Ectodermal cell (in vitro differentiated cells): ENCODE results near the gene AKT2.

Experiments used
- H3K27ac ChIP-seq: 2 replicates; pipeline ENCODE4 v1.7.0; 2013; ENCODE audit warnings: mild to moderate bottlenecking, low read depth, low read length; ENCODE audit not compliant: insufficient read depth, poor library complexity, severe bottlenecking
- H3K27me3 ChIP-seq: 2 replicates; pipeline ENCODE4 v1.7.0; 2013; ENCODE audit warnings: mild to moderate bottlenecking, low read length; ENCODE audit not compliant: insufficient read depth, control insufficient read depth, poor library complexity, severe bottlenecking
- H3K36me3 ChIP-seq: one replicate; pipeline ENCODE4 v1.7.0; 2013; ENCODE audit warnings: low read length; ENCODE audit not compliant: control insufficient read depth, insufficient read depth
- H3K4me1 ChIP-seq: one replicate; pipeline ENCODE4 v1.7.0; 2013; ENCODE audit warnings: low read length; ENCODE audit not compliant: control insufficient read depth, insufficient read depth
- H3K4me3 ChIP-seq: 2 replicates; pipeline ENCODE4 v1.7.0; 2013; ENCODE audit warnings: low read depth, low read length, control low read depth; ENCODE audit not compliant: insufficient read depth
- H3K9me3 ChIP-seq: 2 replicates; pipeline ENCODE4 v1.7.0; 2013; ENCODE audit warnings: mild to moderate bottlenecking, low read length, moderate library complexity; ENCODE audit not compliant: control insufficient read depth
- WGBS, 2 experiments: methylation state at CpG; one replicate each; pipeline ENCODE4 v1.1.7; 2013; ENCODE audit warnings: missing lambda C conversion rate in 2 of 2; 5-methylcytosine and 5-hydroxymethylcytosine counted together

The AKT2 gene

GRCh38 chr19:40244579-40245317, 40.4 kb downstream of the AKT2 start:
- Histone ChIP-seq H3K4me3 (no peak overlapping the region), H3K27ac (no peak overlapping the region), H3K36me3 (peaks cover 9% of the 10 kb centered on the region), H3K4me1 (no peaks in the 10 kb centered on the region), H3K27me3 (no peaks in the 10 kb centered on the region), H3K9me3 (no peaks in the 10 kb centered on the region)
- 91% methylated on average over 11 to 12 of the region's 12 CpGs for WGBS, 2 experiments

- WGBS, 2 experiments: 85 to 94% methylated on average over 2 of the region's 2 CpGs
- no peaks in the 10 kb centered on the region for H3K9me3 ChIP-seq
- H3K4me3 ChIP-seq: no peak overlapping the region
- H3K4me1 ChIP-seq: no peaks in the 10 kb centered on the region
- peaks cover 12% of the 10 kb centered on the region for H3K36me3 ChIP-seq
- no peak overlapping the region for H3K27ac ChIP-seq
- no peaks in the 10 kb centered on the region for H3K27me3 ChIP-seq
Measured at GRCh38 chr19:40243181-40243580, 42.0 kb downstream of the AKT2 start.

- Histone ChIP-seq H3K9me3 (no peaks in the 10 kb centered on the region), H3K27ac (no peak overlapping the region), H3K27me3 (no peaks in the 10 kb centered on the region), H3K36me3 (peaks cover 18% of the 10 kb centered on the region), H3K4me1 (no peaks in the 10 kb centered on the region), H3K4me3 (no peak overlapping the region)
- 94 to 96% methylated on average over 12 of the region's 12 CpGs for WGBS, 2 experiments
Measured at GRCh38 chr19:40242480-40242879, 42.7 kb downstream of the AKT2 start.

- peaks cover 24% of the 10 kb centered on the region for H3K36me3 ChIP-seq
- H3K27me3 ChIP-seq: no peaks in the 10 kb centered on the region
- no peaks in the 10 kb centered on the region for H3K9me3 ChIP-seq
- 94 to 95% methylated on average over 21 of the region's 21 CpGs for WGBS, 2 experiments
- H3K27ac ChIP-seq: no peak overlapping the region
- no peak overlapping the region for H3K4me3 ChIP-seq
- H3K4me1 ChIP-seq: no peaks in the 10 kb centered on the region
Measured at GRCh38 chr19:40241809-40242384, 43.2 kb downstream of the AKT2 start.

GRCh38 chr19:40241125-40241808, 43.9 kb downstream of the AKT2 start:
- Histone ChIP-seq H3K27ac (no peak overlapping the region), H3K9me3 (no peaks in the 10 kb centered on the region), H3K27me3 (no peaks in the 10 kb centered on the region), H3K36me3 (peaks cover 27% of the 10 kb centered on the region), H3K4me3 (no peak overlapping the region), H3K4me1 (no peaks in the 10 kb centered on the region)
- 95 to 96% methylated on average over 12 of the region's 12 CpGs for WGBS, 2 experiments

- Histone ChIP-seq H3K27me3 (no peaks in the 10 kb centered on the region), H3K27ac (no peak overlapping the region), H3K4me1 (no peaks in the 10 kb centered on the region), H3K4me3 (no peak overlapping the region), H3K9me3 (no peaks in the 10 kb centered on the region), H3K36me3 (peaks cover 32% of the 10 kb centered on the region)
- WGBS, 2 experiments: 95 to 96% methylated on average over 6 of the region's 6 CpGs
Measured at GRCh38 chr19:40240332-40240731, 44.8 kb downstream of the AKT2 start.

- no peak overlapping the region for H3K4me3 ChIP-seq
- H3K4me1 ChIP-seq: no peaks in the 10 kb centered on the region
- WGBS, 2 experiments: 94 to 95% methylated on average over 12 of the region's 12 CpGs
- no peaks in the 10 kb centered on the region for H3K27me3 ChIP-seq
- no peak overlapping the region for H3K27ac ChIP-seq
- H3K9me3 ChIP-seq: no peaks in the 10 kb centered on the region
- H3K36me3 ChIP-seq: peaks cover 32% of the 10 kb centered on the region
Measured at GRCh38 chr19:40239415-40240226, 45.5 kb downstream of the AKT2 start.

GRCh38 chr19:40238775-40239174, 46.4 kb downstream of the AKT2 start:
- peaks cover 32% of the 10 kb centered on the region for H3K36me3 ChIP-seq
- 93 to 98% methylated on average over 9 of the region's 9 CpGs for WGBS, 2 experiments
- no peaks in the 10 kb centered on the region for H3K27me3 ChIP-seq
- H3K4me1 ChIP-seq: no peaks in the 10 kb centered on the region
- no peaks in the 10 kb centered on the region for H3K9me3 ChIP-seq
- H3K27ac ChIP-seq: no peak overlapping the region
- H3K4me3 ChIP-seq: no peak overlapping the region

- H3K36me3 ChIP-seq: peaks cover 35% of the 10 kb centered on the region
- no peak overlapping the region for H3K27ac ChIP-seq
- WGBS, 2 experiments: 94 to 99% methylated on average over 14 of the region's 14 CpGs
- no peaks in the 10 kb centered on the region for H3K27me3 ChIP-seq
- H3K9me3 ChIP-seq: no peaks in the 10 kb centered on the region
- H3K4me3 ChIP-seq: no peak overlapping the region
- peaks cover 4% of the 10 kb centered on the region for H3K4me1 ChIP-seq
Measured at GRCh38 chr19:40237791-40238190, 47.4 kb downstream of the AKT2 start.

GRCh38 chr19:40236366-40236765, 48.8 kb downstream of the AKT2 start:
- peaks cover 17% of the 10 kb centered on the region for H3K4me1 ChIP-seq
- no peak overlapping the region for H3K4me3 ChIP-seq
- H3K27ac ChIP-seq: no peak overlapping the region
- peaks cover 27% of the 10 kb centered on the region for H3K36me3 ChIP-seq
- H3K9me3 ChIP-seq: no peaks in the 10 kb centered on the region
- 91 to 97% methylated on average over 6 of the region's 6 CpGs for WGBS, 2 experiments
- no peaks in the 10 kb centered on the region for H3K27me3 ChIP-seq
